Upper lobe of left lung (tissue), 4 donors: ENCODE results near the gene FOXO3.

Experiments used
- CTCF ChIP-seq, 6 experiments: fragments of 450-650 bp in 4 of 6; fragments of 200-600 bp in 2 of 6; sonication (generic) in 2 of 6; IDR thresholded peaks; one replicate each; pipeline ENCODE4 v1.5.1; 2016 to 2019; ENCODE audit warnings: antibody characterized with exemption in 6 of 6
- POLR2A ChIP-seq, 4 donors: fragments of 450-650 bp; IDR thresholded peaks; one replicate each; pipeline ENCODE4 v1.5.1; 2016 to 2017; ENCODE audit warnings: antibody characterized with exemption in 4 of 4, mild to moderate bottlenecking in 2 of 4
- POLR2AphosphoS5 ChIP-seq, 2 donors: sonication (generic); formaldehyde crosslinking; IDR thresholded peaks; one replicate each; pipeline ENCODE4 v1.5.1; 2017; ENCODE audit warnings: antibody characterized with exemption in 2 of 2

GRCh38 chr6:108579328-108579721, 18.6 kb downstream of the FOXO3 start:
- TF ChIP-seq CTCF (IDR thresholded peaks at IDR 0.05) (no peak), POLR2AphosphoS5 (IDR thresholded peaks at IDR 0.05) (no peak), POLR2A (IDR thresholded peaks at IDR 0.05) (no peak)
